HepG2 (cell line): ENCODE measurements around the gene DNAAF8. TPM values are rescaled to one million over a fixed set of nuclear protein-coding genes. Genes with fewer than 3 reads are reported as not detected.
A peak's percentile ranks its signal among the peaks of the same experiment; 100 is the strongest.

ENCODE experiments used
- ELF4 ChIP-seq: sonication (generic); formaldehyde crosslinking; IDR thresholded peaks from 2 replicates; pipeline ENCODE4 v1.5.0; 2020; ENCODE audit warnings: missing genetic modification reagents, mild to moderate bottlenecking, moderate library complexity, borderline replicate concordance
- ESRRA ChIP-seq: sonication (generic); formaldehyde crosslinking; IDR thresholded peaks from 2 replicates; pipeline ENCODE4 v1.5.1; 2020; ENCODE audit warnings: mild to moderate bottlenecking, low read depth, missing genetic modification reagents
- MIER2 ChIP-seq: IDR thresholded peaks from 2 replicates; pipeline ENCODE4 v1.6.1; 2016; ENCODE audit warnings: missing biosample characterization, missing genetic modification reagents
- PHF8 ChIP-seq: sonication (generic); formaldehyde crosslinking; IDR thresholded peaks from 2 replicates; pipeline ENCODE4 v1.5.0; 2020; ENCODE audit warnings: missing genetic modification reagents
- RAD51 ChIP-seq: fragments of 450-650 bp; IDR thresholded peaks from 2 replicates; pipeline ENCODE4 v1.6.1; 2016; ENCODE audit warnings: borderline replicate concordance
- RFXAP ChIP-seq: sonication (generic); formaldehyde crosslinking; IDR thresholded peaks from 2 replicates; pipeline ENCODE4 v1.4.0; 2020; ENCODE audit warnings: missing genetic modification reagents, borderline replicate concordance
- TSC22D2 ChIP-seq: sonication (generic); formaldehyde crosslinking; IDR thresholded peaks from 2 replicates; pipeline ENCODE4 v1.5.1; 2020; ENCODE audit warnings: missing genetic modification reagents, mild to moderate bottlenecking, borderline replicate concordance
- ZNF350 ChIP-seq: sonication (generic); formaldehyde crosslinking; IDR thresholded peaks from 2 replicates; pipeline ENCODE4 v1.4.0; 2020; ENCODE audit warnings: mild to moderate bottlenecking, low read depth, missing genetic modification reagents, borderline replicate concordance
- ZNF550 ChIP-seq: sonication (generic); formaldehyde crosslinking; IDR thresholded peaks from 2 replicates; pipeline ENCODE4 v1.4.0; 2020; ENCODE audit warnings: mild to moderate bottlenecking, missing genetic modification reagents, borderline replicate concordance
- polyA plus RNA-seq, 8 experiments: library from polyadenylated mRNA; depleted of rRNA in 3 of 8; stranded (reverse) in 7 of 8; unstranded in 1 of 8; fragments of >200 nt; fragmentation: Illumina TruSeq in 4 of 8; extraction: Trizol in 4 of 8; gene quantifications; 2 replicates each; pipeline versions ENCODE4 v1.2.1 to v1.2.3, GENCODE V29; 2011 to 2016; ENCODE audit warnings: low read depth in 4 of 8, missing spikeins in 1 of 8, mixed read lengths in 1 of 8; ENCODE audit not compliant: insufficient read depth in 1 of 8
- total RNA-seq, 5 experiments: library from RNA; depleted of rRNA; stranded (reverse); fragments of >200 nt; fragmentation: Illumina TruSeq; extraction: Trizol; gene quantifications; 2 replicates each; pipeline ENCODE4 v1.2.3, GENCODE V29; 2016; ENCODE audit warnings: low read depth in 1 of 5
- TF ChIP-seq, protein P1 (sequence below): sonication (generic); formaldehyde crosslinking; IDR thresholded peaks from 2 replicates; pipeline ENCODE4 v1.5.0; 2020; ENCODE audit warnings: mild to moderate bottlenecking, missing genetic modification reagents
- TF ChIP-seq, protein P2 (sequence below): sonication (generic); formaldehyde crosslinking; IDR thresholded peaks from 2 replicates; pipeline ENCODE4 v1.4.0; 2020; ENCODE audit warnings: missing genetic modification reagents
- TF ChIP-seq, protein P3 (sequence below): sonication (generic); formaldehyde crosslinking; IDR thresholded peaks from 2 replicates; pipeline ENCODE4 v1.5.1; 2020; ENCODE audit warnings: missing genetic modification reagents, mild to moderate bottlenecking, borderline replicate concordance
- TF ChIP-seq, protein P4 (sequence below), 2 experiments: sonication (generic) in 1 of 2; formaldehyde crosslinking in 1 of 2; IDR thresholded peaks; 2 replicates each; pipeline versions ENCODE4 v1.5.1 to v1.6.1; 2011 to 2020; ENCODE audit warnings: borderline replicate concordance in 1 of 2, low read depth in 1 of 2, low read length in 1 of 2, mild to moderate bottlenecking in 1 of 2, missing genetic modification reagents in 1 of 2, moderate library complexity in 1 of 2
- TF ChIP-seq, protein P5 (sequence below): sonication (generic); formaldehyde crosslinking; IDR thresholded peaks from 2 replicates; pipeline ENCODE4 v1.9.0; 2021; ENCODE audit warnings: missing genetic modification reagents, borderline replicate concordance

DNAAF8 gene
- total and polyA plus RNA-seq, 2 of the 13 experiments (the other 11 are each of a cell fraction or from before 2014, with no cell fraction given), result 0.44 TPM; not detected in 1

DNA sequence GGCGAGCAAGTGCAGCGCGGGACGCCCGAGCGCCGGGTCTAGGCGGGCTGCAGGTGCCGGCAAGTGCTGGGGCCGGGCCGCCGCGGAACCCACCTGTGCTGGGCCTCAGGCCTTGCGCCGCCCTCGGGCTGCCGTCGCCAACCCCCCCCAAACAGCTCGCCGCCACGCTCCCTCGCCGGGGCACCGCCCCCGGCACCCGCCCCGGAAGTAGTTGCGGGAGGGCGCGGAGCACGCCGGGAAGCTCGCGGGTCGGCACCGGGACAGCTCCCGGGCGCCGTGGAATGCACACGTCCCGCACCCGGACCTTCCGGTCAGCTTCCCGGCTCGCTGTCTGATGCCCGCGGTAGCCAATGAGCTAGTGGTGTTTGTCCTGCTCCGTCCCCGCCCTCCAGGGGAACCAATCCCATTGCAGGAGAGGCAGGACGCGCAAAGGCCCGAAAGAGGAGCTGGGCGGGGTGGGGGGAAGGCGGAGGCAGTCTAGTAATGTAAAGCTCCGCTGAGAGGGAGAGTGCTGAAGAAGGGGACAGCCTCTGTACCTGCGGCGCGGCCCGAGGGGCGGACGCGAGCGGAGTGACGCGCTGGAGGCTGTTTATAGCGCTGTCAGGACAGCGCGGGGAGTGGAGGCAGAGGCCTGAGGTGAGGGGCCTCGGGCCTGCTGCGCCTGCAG is at the start of gene DNAAF8, which contains the start of gene ANKS3 (continued):
- TF ChIP-seq, protein P1, sequence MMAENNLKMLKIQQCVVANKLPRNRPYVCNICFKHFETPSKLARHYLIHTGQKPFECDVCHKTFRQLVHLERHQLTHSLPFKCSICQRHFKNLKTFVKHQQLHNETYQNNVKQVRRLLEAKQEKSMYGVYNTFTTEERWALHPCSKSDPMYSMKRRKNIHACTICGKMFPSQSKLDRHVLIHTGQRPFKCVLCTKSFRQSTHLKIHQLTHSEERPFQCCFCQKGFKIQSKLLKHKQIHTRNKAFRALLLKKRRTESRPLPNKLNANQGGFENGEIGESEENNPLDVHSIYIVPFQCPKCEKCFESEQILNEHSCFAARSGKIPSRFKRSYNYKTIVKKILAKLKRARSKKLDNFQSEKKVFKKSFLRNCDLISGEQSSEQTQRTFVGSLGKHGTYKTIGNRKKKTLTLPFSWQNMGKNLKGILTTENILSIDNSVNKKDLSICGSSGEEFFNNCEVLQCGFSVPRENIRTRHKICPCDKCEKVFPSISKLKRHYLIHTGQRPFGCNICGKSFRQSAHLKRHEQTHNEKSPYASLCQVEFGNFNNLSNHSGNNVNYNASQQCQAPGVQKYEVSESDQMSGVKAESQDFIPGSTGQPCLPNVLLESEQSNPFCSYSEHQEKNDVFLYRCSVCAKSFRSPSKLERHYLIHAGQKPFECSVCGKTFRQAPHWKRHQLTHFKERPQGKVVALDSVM (CRISPR knock-in tag), result peak; percentile 66
- TF ChIP-seq TSC22D2 (CRISPR knock-in tag), result 0 out of 2 replicates have a peak, but pooled peaks have one; percentile 74
- TF ChIP-seq MIER2 (CRISPR knock-in tag), result no peak
- 0 out of 2 replicates have a peak, but pooled peaks have one; percentile 0 for TF ChIP-seq ZNF350 (CRISPR knock-in tag)
- TF ChIP-seq ELF4 (CRISPR knock-in tag), result no peak
- no peak for TF ChIP-seq ZNF550 (CRISPR knock-in tag)
- TF ChIP-seq, protein P2, sequence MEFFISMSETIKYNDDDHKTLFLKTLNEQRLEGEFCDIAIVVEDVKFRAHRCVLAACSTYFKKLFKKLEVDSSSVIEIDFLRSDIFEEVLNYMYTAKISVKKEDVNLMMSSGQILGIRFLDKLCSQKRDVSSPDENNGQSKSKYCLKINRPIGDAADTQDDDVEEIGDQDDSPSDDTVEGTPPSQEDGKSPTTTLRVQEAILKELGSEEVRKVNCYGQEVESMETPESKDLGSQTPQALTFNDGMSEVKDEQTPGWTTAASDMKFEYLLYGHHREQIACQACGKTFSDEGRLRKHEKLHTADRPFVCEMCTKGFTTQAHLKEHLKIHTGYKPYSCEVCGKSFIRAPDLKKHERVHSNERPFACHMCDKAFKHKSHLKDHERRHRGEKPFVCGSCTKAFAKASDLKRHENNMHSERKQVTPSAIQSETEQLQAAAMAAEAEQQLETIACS, result peak; percentile 43; the same call in 1 of the 2 replicates
- TF ChIP-seq, protein P3, sequence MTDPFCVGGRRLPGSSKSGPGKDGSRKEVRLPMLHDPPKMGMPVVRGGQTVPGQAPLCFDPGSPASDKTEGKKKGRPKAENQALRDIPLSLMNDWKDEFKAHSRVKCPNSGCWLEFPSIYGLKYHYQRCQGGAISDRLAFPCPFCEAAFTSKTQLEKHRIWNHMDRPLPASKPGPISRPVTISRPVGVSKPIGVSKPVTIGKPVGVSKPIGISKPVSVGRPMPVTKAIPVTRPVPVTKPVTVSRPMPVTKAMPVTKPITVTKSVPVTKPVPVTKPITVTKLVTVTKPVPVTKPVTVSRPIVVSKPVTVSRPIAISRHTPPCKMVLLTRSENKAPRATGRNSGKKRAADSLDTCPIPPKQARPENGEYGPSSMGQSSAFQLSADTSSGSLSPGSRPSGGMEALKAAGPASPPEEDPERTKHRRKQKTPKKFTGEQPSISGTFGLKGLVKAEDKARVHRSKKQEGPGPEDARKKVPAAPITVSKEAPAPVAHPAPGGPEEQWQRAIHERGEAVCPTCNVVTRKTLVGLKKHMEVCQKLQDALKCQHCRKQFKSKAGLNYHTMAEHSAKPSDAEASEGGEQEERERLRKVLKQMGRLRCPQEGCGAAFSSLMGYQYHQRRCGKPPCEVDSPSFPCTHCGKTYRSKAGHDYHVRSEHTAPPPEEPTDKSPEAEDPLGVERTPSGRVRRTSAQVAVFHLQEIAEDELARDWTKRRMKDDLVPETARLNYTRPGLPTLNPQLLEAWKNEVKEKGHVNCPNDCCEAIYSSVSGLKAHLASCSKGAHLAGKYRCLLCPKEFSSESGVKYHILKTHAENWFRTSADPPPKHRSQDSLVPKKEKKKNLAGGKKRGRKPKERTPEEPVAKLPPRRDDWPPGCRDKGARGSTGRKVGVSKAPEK (CRISPR knock-in tag), result no peak
- TF ChIP-seq PHF8 (CRISPR knock-in tag), result peak; percentile 83
- TF ChIP-seq, protein P4, sequence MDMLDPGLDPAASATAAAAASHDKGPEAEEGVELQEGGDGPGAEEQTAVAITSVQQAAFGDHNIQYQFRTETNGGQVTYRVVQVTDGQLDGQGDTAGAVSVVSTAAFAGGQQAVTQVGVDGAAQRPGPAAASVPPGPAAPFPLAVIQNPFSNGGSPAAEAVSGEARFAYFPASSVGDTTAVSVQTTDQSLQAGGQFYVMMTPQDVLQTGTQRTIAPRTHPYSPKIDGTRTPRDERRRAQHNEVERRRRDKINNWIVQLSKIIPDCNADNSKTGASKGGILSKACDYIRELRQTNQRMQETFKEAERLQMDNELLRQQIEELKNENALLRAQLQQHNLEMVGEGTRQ (IDR thresholded peaks at IDR 0.05; ENCODE audit: low read depth, low read length), result no peak
- TF ChIP-seq, protein P4 (CRISPR knock-in tag; IDR thresholded peaks at IDR 0.05; ENCODE audit: borderline replicate concordance), result no peak
- peak; percentile 58; the same call in 1 of the 2 replicates for TF ChIP-seq ESRRA
- TF ChIP-seq, protein P5, sequence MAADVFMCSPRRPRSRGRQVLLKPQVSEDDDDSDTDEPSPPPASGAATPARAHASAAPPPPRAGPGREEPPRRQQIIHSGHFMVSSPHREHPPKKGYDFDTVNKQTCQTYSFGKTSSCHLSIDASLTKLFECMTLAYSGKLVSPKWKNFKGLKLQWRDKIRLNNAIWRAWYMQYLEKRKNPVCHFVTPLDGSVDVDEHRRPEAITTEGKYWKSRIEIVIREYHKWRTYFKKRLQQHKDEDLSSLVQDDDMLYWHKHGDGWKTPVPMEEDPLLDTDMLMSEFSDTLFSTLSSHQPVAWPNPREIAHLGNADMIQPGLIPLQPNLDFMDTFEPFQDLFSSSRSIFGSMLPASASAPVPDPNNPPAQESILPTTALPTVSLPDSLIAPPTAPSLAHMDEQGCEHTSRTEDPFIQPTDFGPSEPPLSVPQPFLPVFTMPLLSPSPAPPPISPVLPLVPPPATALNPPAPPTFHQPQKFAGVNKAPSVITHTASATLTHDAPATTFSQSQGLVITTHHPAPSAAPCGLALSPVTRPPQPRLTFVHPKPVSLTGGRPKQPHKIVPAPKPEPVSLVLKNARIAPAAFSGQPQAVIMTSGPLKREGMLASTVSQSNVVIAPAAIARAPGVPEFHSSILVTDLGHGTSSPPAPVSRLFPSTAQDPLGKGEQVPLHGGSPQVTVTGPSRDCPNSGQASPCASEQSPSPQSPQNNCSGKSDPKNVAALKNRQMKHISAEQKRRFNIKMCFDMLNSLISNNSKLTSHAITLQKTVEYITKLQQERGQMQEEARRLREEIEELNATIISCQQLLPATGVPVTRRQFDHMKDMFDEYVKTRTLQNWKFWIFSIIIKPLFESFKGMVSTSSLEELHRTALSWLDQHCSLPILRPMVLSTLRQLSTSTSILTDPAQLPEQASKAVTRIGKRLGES (CRISPR knock-in tag), result 0 out of 2 replicates have a peak, but pooled peaks have one; percentile 41
- no peak for TF ChIP-seq RAD51
- TF ChIP-seq RFXAP (CRISPR knock-in tag), result peak; percentile 89
